Measurements from ENCODE around the gene TSPAN5.

DNA sequence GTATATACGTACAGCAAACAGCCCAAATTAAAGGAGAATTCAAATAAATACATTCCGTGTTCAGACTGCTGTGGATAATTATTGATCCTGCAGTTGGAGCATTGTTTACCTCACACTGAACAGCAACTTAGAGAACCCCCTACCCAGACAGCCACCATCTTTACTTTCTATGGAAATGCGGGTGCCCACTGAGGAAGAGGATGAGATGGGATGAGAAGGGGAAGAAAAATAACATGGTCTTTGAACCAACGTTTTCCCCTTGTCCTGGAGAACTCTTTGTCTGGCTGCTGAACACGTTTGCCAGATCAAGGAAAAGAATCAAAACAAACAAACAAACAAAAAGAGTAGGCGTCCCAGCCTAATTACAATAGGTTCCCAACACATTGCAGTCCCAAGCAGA is 1.5 kb downstream of the TSPAN5 start:
- TF ChIP-seq POLR2A (IDR thresholded peaks at IDR 0.05; ENCODE audit: low read depth, low read length) (no peak), TAF1 (IDR thresholded peaks at IDR 0.05; ENCODE audit: low read depth, low read length) (no peak), POLR2AphosphoS5 (IDR thresholded peaks at IDR 0.05; ENCODE audit: low read depth, low read length) (no peak), PAX5 (IDR thresholded peaks at IDR 0.05; ENCODE audit: insufficient read depth, low read length, severe bottlenecking) (no peak), SPI1 (IDR thresholded peaks at IDR 0.05; ENCODE audit: low read depth, low read length) (no peak)
